ENCODE measurements around the gene EXT2.

Gene EXT2

GRCh38 chr11:44260081-44260480 is 164.6 kb downstream of the EXT2 start:
- Histone ChIP-seq H3K27me3 (ENCODE audit: control insufficient read depth, insufficient read depth, low read length, poor library complexity, severe bottlenecking) (no peaks in the 10 kb centered on the region), H3K4me3 (ENCODE audit: insufficient read depth, low read depth, low read length) (no peak overlapping the region), H3K27ac (ENCODE audit: insufficient read depth, low read depth, low read length, poor library complexity, severe bottlenecking) (no peak overlapping the region), H3K9me3 (ENCODE audit: control insufficient read depth, low read length) (no peaks in the 10 kb centered on the region), H3K4me1 (ENCODE audit: control insufficient read depth, insufficient read depth, low read length) (peaks cover 30% of the 10 kb centered on the region), H3K36me3 (ENCODE audit: control insufficient read depth, insufficient read depth, low read length) (no peaks in the 10 kb centered on the region)
- 77 to 80% methylated on average over 4 of the region's 4 CpGs for WGBS, 2 experiments

- Histone ChIP-seq H3K27me3 (ENCODE audit: control insufficient read depth, insufficient read depth, low read length, poor library complexity, severe bottlenecking) (no peaks in the 10 kb centered on the region), H3K36me3 (ENCODE audit: control insufficient read depth, insufficient read depth, low read length) (no peaks in the 10 kb centered on the region), H3K4me1 (ENCODE audit: control insufficient read depth, insufficient read depth, low read length) (peaks cover 30% of the 10 kb centered on the region), H3K4me3 (ENCODE audit: insufficient read depth, low read depth, low read length) (no peak overlapping the region), H3K9me3 (ENCODE audit: control insufficient read depth, low read length) (no peaks in the 10 kb centered on the region), H3K27ac (ENCODE audit: insufficient read depth, low read depth, low read length, poor library complexity, severe bottlenecking) (no peak overlapping the region)
- 92 to 93% methylated on average over 14 of the region's 14 CpGs for WGBS, 2 experiments
Measured at GRCh38 chr11:44261800-44262591, 166.5 kb downstream of the EXT2 start.

GRCh38 chr11:44263738-44264437 is 168.4 kb downstream of the EXT2 start:
- H3K36me3 ChIP-seq (ENCODE audit: control insufficient read depth, insufficient read depth, low read length), result no peaks in the 10 kb centered on the region
- peaks cover 30% of the 10 kb centered on the region for H3K4me1 ChIP-seq (ENCODE audit: control insufficient read depth, insufficient read depth, low read length)
- H3K27ac ChIP-seq (ENCODE audit: insufficient read depth, low read depth, low read length, poor library complexity, severe bottlenecking), result no peak overlapping the region
- 78% methylated on average over 20 of the region's 20 CpGs for WGBS, 2 experiments
- no peaks in the 10 kb centered on the region for H3K9me3 ChIP-seq (ENCODE audit: control insufficient read depth, low read length)
- no peak overlapping the region for H3K4me3 ChIP-seq (ENCODE audit: insufficient read depth, low read depth, low read length)
- no peaks in the 10 kb centered on the region for H3K27me3 ChIP-seq (ENCODE audit: control insufficient read depth, insufficient read depth, low read length, poor library complexity, severe bottlenecking)

- no peaks in the 10 kb centered on the region for H3K27me3 ChIP-seq (ENCODE audit: control insufficient read depth, insufficient read depth, low read length, poor library complexity, severe bottlenecking)
- H3K4me1 ChIP-seq (ENCODE audit: control insufficient read depth, insufficient read depth, low read length), result peaks cover 29% of the 10 kb centered on the region
- WGBS, 2 experiments, result 83 to 86% methylated on average over 8 of the region's 8 CpGs
- no peak overlapping the region for H3K4me3 ChIP-seq (ENCODE audit: insufficient read depth, low read depth, low read length)
- H3K36me3 ChIP-seq (ENCODE audit: control insufficient read depth, insufficient read depth, low read length), result no peaks in the 10 kb centered on the region
- H3K9me3 ChIP-seq (ENCODE audit: control insufficient read depth, low read length), result no peaks in the 10 kb centered on the region
- H3K27ac ChIP-seq (ENCODE audit: insufficient read depth, low read depth, low read length, poor library complexity, severe bottlenecking), result no peak overlapping the region
Measured at GRCh38 chr11:44264438-44264749, 168.9 kb downstream of the EXT2 start.

- no peaks in the 10 kb centered on the region for H3K36me3 ChIP-seq (ENCODE audit: control insufficient read depth, insufficient read depth, low read length)
- H3K4me1 ChIP-seq (ENCODE audit: control insufficient read depth, insufficient read depth, low read length), result peaks cover 29% of the 10 kb centered on the region
- H3K27ac ChIP-seq (ENCODE audit: insufficient read depth, low read depth, low read length, poor library complexity, severe bottlenecking), result no peak overlapping the region
- H3K27me3 ChIP-seq (ENCODE audit: control insufficient read depth, insufficient read depth, low read length, poor library complexity, severe bottlenecking), result no peaks in the 10 kb centered on the region
- 93% methylated on average over 22 of the region's 22 CpGs for WGBS, 2 experiments
- no peaks in the 10 kb centered on the region for H3K9me3 ChIP-seq (ENCODE audit: control insufficient read depth, low read length)
- H3K4me3 ChIP-seq (ENCODE audit: insufficient read depth, low read depth, low read length), result no peak overlapping the region
Measured at GRCh38 chr11:44264761-44265160, 169.3 kb downstream of the EXT2 start.

- Histone ChIP-seq H3K36me3 (ENCODE audit: control insufficient read depth, insufficient read depth, low read length) (no peaks in the 10 kb centered on the region), H3K4me3 (ENCODE audit: insufficient read depth, low read depth, low read length) (no peak overlapping the region), H3K27me3 (ENCODE audit: control insufficient read depth, insufficient read depth, low read length, poor library complexity, severe bottlenecking) (no peaks in the 10 kb centered on the region), H3K9me3 (ENCODE audit: control insufficient read depth, low read length) (no peaks in the 10 kb centered on the region), H3K4me1 (ENCODE audit: control insufficient read depth, insufficient read depth, low read length) (peaks cover 25% of the 10 kb centered on the region), H3K27ac (ENCODE audit: insufficient read depth, low read depth, low read length, poor library complexity, severe bottlenecking) (no peak overlapping the region)
- WGBS, 2 experiments, result 75% methylated on average over 9 of the region's 9 CpGs
Measured at GRCh38 chr11:44266056-44266780, 170.7 kb downstream of the EXT2 start.

GRCh38 chr11:44267006-44267749 is 171.7 kb downstream of the EXT2 start:
- 95% methylated on average over 24 of the region's 24 CpGs for WGBS, 2 experiments
- Histone ChIP-seq H3K4me1 (ENCODE audit: control insufficient read depth, insufficient read depth, low read length) (peaks cover 25% of the 10 kb centered on the region), H3K27me3 (ENCODE audit: control insufficient read depth, insufficient read depth, low read length, poor library complexity, severe bottlenecking) (no peaks in the 10 kb centered on the region), H3K4me3 (ENCODE audit: insufficient read depth, low read depth, low read length) (no peak overlapping the region), H3K36me3 (ENCODE audit: control insufficient read depth, insufficient read depth, low read length) (no peaks in the 10 kb centered on the region), H3K9me3 (ENCODE audit: control insufficient read depth, low read length) (no peaks in the 10 kb centered on the region), H3K27ac (ENCODE audit: insufficient read depth, low read depth, low read length, poor library complexity, severe bottlenecking) (no peak overlapping the region)

- Histone ChIP-seq H3K27me3 (ENCODE audit: control insufficient read depth, insufficient read depth, low read length, poor library complexity, severe bottlenecking) (no peaks in the 10 kb centered on the region), H3K36me3 (ENCODE audit: control insufficient read depth, insufficient read depth, low read length) (no peaks in the 10 kb centered on the region), H3K4me1 (ENCODE audit: control insufficient read depth, insufficient read depth, low read length) (peaks cover 25% of the 10 kb centered on the region), H3K4me3 (ENCODE audit: insufficient read depth, low read depth, low read length) (no peak overlapping the region), H3K27ac (ENCODE audit: insufficient read depth, low read depth, low read length, poor library complexity, severe bottlenecking) (no peak overlapping the region), H3K9me3 (ENCODE audit: control insufficient read depth, low read length) (no peaks in the 10 kb centered on the region)
- 92 to 94% methylated on average over 8 of the region's 8 CpGs for WGBS, 2 experiments
Measured at GRCh38 chr11:44267750-44268613, 172.5 kb downstream of the EXT2 start.

- no peaks in the 10 kb centered on the region for H3K9me3 ChIP-seq (ENCODE audit: control insufficient read depth, low read length)
- 92 to 95% methylated on average over 5 of the region's 5 CpGs for WGBS, 2 experiments
- H3K27ac ChIP-seq (ENCODE audit: insufficient read depth, low read depth, low read length, poor library complexity, severe bottlenecking), result no peak overlapping the region
- no peak overlapping the region for H3K4me3 ChIP-seq (ENCODE audit: insufficient read depth, low read depth, low read length)
- peaks cover 21% of the 10 kb centered on the region for H3K4me1 ChIP-seq (ENCODE audit: control insufficient read depth, insufficient read depth, low read length)
- no peaks in the 10 kb centered on the region for H3K27me3 ChIP-seq (ENCODE audit: control insufficient read depth, insufficient read depth, low read length, poor library complexity, severe bottlenecking)
- H3K36me3 ChIP-seq (ENCODE audit: control insufficient read depth, insufficient read depth, low read length), result no peaks in the 10 kb centered on the region
Measured at GRCh38 chr11:44268614-44269080, 173.2 kb downstream of the EXT2 start.

All from ectodermal cell (in vitro differentiated cells).